ENCODE results near the gene MRC2. TPM values are rescaled to one million over a fixed set of nuclear protein-coding genes. Genes with fewer than 3 reads are reported as not detected.

Gene MRC2
- total and polyA plus RNA-seq, 2 of the 13 experiments (the other 11 are each of a cell fraction or from before 2014, with no cell fraction given): not detected

DNA sequence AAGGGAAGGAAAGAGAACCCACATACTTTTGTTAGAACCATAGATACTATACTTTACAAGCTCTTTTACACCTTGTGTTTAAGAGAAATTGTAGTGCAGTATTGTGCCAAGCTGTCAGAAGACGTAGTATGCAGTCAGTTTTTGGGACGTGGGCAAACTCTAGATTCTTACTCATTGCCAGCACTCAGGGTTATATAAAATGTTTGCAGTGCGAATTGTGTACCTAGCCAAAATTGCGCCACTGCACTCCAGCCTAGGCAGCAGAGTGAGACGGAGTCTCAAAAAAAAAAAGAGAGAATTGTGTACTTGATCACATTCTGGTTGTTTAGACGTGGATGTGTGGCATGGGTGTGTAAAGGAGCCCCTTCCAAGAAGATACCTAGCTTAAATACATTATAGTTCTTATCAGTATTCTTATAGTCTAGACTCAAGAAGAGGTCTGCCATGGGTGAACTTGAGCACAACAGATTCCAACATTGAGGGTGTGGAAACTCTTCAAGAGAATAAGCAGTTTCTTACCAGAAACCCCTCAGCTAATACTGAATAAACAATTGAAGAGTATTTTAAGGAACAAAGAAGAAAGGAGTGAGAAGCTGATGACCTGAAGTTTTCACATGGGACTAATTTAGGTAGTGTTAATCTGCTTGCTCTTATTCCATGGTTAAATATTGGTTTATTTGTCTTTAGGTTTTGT lies 27.4 kb upstream of the MRC2 start (continued):
- TF ChIP-seq, protein P1, sequence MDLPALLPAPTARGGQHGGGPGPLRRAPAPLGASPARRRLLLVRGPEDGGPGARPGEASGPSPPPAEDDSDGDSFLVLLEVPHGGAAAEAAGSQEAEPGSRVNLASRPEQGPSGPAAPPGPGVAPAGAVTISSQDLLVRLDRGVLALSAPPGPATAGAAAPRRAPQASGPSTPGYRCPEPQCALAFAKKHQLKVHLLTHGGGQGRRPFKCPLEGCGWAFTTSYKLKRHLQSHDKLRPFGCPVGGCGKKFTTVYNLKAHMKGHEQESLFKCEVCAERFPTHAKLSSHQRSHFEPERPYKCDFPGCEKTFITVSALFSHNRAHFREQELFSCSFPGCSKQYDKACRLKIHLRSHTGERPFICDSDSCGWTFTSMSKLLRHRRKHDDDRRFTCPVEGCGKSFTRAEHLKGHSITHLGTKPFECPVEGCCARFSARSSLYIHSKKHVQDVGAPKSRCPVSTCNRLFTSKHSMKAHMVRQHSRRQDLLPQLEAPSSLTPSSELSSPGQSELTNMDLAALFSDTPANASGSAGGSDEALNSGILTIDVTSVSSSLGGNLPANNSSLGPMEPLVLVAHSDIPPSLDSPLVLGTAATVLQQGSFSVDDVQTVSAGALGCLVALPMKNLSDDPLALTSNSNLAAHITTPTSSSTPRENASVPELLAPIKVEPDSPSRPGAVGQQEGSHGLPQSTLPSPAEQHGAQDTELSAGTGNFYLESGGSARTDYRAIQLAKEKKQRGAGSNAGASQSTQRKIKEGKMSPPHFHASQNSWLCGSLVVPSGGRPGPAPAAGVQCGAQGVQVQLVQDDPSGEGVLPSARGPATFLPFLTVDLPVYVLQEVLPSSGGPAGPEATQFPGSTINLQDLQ (CRISPR knock-in tag; IDR thresholded peaks at IDR 0.05): no peak
- TF ChIP-seq ZFP36 (IDR thresholded peaks at IDR 0.05; ENCODE audit: borderline replicate concordance, low read depth, low read length, partially characterized antibody): no peak
- no peak for TF ChIP-seq ZBTB20 (CRISPR knock-in tag; IDR thresholded peaks at IDR 0.05; ENCODE audit: borderline replicate concordance, low read depth)

DNA sequence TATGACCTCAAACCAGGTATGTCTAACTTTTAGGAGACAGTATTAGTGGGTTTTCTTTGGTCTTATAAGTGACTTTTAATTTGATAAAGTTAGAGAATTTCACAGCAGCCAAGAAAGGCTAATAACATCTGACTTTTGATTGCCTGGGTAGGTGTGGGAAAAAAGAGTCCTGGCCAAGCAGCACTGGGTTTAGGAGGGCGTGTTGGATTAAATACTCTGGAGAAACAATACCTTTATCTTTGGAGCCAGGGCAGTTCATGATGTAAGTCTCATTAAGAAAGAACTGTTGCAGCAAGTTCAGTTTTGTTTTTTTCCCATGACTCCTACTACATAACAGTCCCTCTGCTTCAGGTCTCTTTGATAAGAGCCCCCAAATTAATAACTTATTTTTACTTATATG lies 26.7 kb upstream of the MRC2 start:
- H3K27me3 ChIP-seq (ENCODE audit: control insufficient read depth in 1 of 2, insufficient read depth in 2 of 2, low read length in 2 of 2): no peaks in the 10 kb centered on the region
- no peak overlapping the region for H3K27ac ChIP-seq (ENCODE audit: extremely low read length, insufficient read depth, low read length)
- CTCF ChIA-PET (ENCODE audit: low intra/inter-chr PET ratio, low total read pairs): no interaction called here
- H3K36me3 ChIP-seq (replicated peaks in 1 of 2; ENCODE audit: control insufficient read depth in 1 of 2, insufficient read depth in 2 of 2, low read length in 2 of 2): peaks cover 9 to 74% of the 10 kb centered on the region in 2 experiments
- DNase-seq (ENCODE audit: low spot score): no peak
- no peak overlapping the region for H3K9ac ChIP-seq (ENCODE audit: insufficient read depth, low read depth, low read length)
- WGBS (ENCODE audit: low lambda C conversion rate): 96% methylated on average over 1 of the region's 1 CpG
- ATAC-seq: no peak
- POLR2A ChIA-PET: no interaction called here
- BruUV-seq (replicated peaks): no TSS peak
- no peaks in the 10 kb centered on the region for H3K9me3 ChIP-seq (ENCODE audit: low read length)
- intact Hi-C loops (cut with micrococcal nuclease; ENCODE audit: unreplicated experiment): no loop called here
- H3K79me2 ChIP-seq (ENCODE audit: insufficient read depth, low read length): no peaks in the 10 kb centered on the region
- no peak overlapping the region for H3K4me2 ChIP-seq (ENCODE audit: low read depth, low read length)
- no peak overlapping the region for H2AFZ ChIP-seq (ENCODE audit: low read length)
- no peaks in the 10 kb centered on the region for H4K20me1 ChIP-seq (ENCODE audit: insufficient read depth, low read length)
- no peak for FAIRE-seq
- no peak overlapping the region for H3K4me3 ChIP-seq (replicated peaks in 1 of 3; ENCODE audit: insufficient read depth in 1 of 3, low read depth in 2 of 3, low read length in 3 of 3)
- no peaks in the 10 kb centered on the region for H3K4me1 ChIP-seq (ENCODE audit: insufficient read depth, low read length)
- in situ Hi-C loops (cut with HindIII; ENCODE audit: extremely low pct_ligation_motif_present, low pct_unique_long_range_greater_than_20kb): no loop called here
- TF ChIP-seq ZNF879 (CRISPR knock-in tag; IDR thresholded peaks at IDR 0.05) (no peak), FOSL2 (CRISPR knock-in tag; IDR thresholded peaks at IDR 0.05) (no peak), RFXAP (CRISPR knock-in tag; IDR thresholded peaks at IDR 0.05; ENCODE audit: borderline replicate concordance) (no peak), PHF8 (CRISPR knock-in tag; IDR thresholded peaks at IDR 0.05) (no peak)
- TF ChIP-seq, protein P2, sequence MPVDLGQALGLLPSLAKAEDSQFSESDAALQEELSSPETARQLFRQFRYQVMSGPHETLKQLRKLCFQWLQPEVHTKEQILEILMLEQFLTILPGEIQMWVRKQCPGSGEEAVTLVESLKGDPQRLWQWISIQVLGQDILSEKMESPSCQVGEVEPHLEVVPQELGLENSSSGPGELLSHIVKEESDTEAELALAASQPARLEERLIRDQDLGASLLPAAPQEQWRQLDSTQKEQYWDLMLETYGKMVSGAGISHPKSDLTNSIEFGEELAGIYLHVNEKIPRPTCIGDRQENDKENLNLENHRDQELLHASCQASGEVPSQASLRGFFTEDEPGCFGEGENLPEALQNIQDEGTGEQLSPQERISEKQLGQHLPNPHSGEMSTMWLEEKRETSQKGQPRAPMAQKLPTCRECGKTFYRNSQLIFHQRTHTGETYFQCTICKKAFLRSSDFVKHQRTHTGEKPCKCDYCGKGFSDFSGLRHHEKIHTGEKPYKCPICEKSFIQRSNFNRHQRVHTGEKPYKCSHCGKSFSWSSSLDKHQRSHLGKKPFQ (CRISPR knock-in tag; IDR thresholded peaks at IDR 0.05; ENCODE audit: insufficient replicate concordance): no peak
- TF ChIP-seq, protein P3, sequence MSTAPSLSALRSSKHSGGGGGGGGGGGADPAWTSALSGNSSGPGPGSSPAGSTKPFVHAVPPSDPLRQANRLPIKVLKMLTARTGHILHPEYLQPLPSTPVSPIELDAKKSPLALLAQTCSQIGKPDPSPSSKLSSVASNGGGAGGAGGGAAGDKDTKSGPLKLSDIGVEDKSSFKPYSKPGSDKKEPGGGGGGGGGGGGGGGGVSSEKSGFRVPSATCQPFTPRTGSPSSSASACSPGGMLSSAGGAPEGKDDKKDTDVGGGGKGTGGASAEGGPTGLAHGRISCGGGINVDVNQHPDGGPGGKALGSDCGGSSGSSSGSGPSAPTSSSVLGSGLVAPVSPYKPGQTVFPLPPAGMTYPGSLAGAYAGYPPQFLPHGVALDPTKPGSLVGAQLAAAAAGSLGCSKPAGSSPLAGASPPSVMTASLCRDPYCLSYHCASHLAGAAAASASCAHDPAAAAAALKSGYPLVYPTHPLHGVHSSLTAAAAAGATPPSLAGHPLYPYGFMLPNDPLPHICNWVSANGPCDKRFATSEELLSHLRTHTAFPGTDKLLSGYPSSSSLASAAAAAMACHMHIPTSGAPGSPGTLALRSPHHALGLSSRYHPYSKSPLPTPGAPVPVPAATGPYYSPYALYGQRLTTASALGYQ (CRISPR knock-in tag; IDR thresholded peaks at IDR 0.05): no peak
- TF ChIP-seq, protein P4, sequence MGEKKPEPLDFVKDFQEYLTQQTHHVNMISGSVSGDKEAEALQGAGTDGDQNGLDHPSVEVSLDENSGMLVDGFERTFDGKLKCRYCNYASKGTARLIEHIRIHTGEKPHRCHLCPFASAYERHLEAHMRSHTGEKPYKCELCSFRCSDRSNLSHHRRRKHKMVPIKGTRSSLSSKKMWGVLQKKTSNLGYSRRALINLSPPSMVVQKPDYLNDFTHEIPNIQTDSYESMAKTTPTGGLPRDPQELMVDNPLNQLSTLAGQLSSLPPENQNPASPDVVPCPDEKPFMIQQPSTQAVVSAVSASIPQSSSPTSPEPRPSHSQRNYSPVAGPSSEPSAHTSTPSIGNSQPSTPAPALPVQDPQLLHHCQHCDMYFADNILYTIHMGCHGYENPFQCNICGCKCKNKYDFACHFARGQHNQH (CRISPR knock-in tag; IDR thresholded peaks at IDR 0.05): no peak

Data from HepG2 (cell line).